ENCODE results near the gene SRGAP2C. TPM values are rescaled to one million over a fixed set of nuclear protein-coding genes. Genes with fewer than 3 reads are reported as not detected.
A peak's percentile ranks its signal among the peaks of the same experiment; 100 is the strongest.
"Not testable (repeated sequence)": the region's sequence is repeated elsewhere in the genome, so short reads cannot be mapped to it uniquely, and the experiment has no call there.

The SRGAP2C gene
- total RNA-seq, 3 donors from 2014 or later, result 9.8 to 10.4 (median 10.3) TPM

GRCh38 chr1:121205786-121206711, 21.3 kb downstream of the SRGAP2C start:
- H3K4me3 Mint-ChIP-seq; H3K4me1 Mint-ChIP-seq (ENCODE audit: low read depth); DNase-seq; H3K36me3 Mint-ChIP-seq (ENCODE audit: insufficient read depth); H3K9me3 Mint-ChIP-seq; H3K27me3 Mint-ChIP-seq (ENCODE audit: low read depth): not testable (repeated sequence)
- peak; percentile 28 to 40 for ATAC-seq

- H3K4me3 Mint-ChIP-seq; H3K4me1 Mint-ChIP-seq (ENCODE audit: low read depth); ATAC-seq; H3K9me3 Mint-ChIP-seq; H3K36me3 Mint-ChIP-seq (ENCODE audit: insufficient read depth); H3K27me3 Mint-ChIP-seq (ENCODE audit: low read depth); DNase-seq: not testable (repeated sequence)
Measured at GRCh38 chr1:121207328-121207727, 22.6 kb downstream of the SRGAP2C start.

GRCh38 chr1:121208375-121208774, 23.6 kb downstream of the SRGAP2C start:
- H3K9me3 Mint-ChIP-seq, result not testable (repeated sequence)

GRCh38 chr1:121210778-121211177, 26.0 kb downstream of the SRGAP2C start:
- not testable (repeated sequence) for H3K4me1 Mint-ChIP-seq (ENCODE audit: low read depth); DNase-seq; H3K9me3 Mint-ChIP-seq; H3K27me3 Mint-ChIP-seq (ENCODE audit: low read depth); H3K36me3 Mint-ChIP-seq (ENCODE audit: insufficient read depth); H3K4me3 Mint-ChIP-seq; ATAC-seq

More at GRCh38 chr1:121208375-121208774, 23.6 kb downstream of the SRGAP2C start:
- not testable (repeated sequence) for ATAC-seq; DNase-seq; H3K4me1 Mint-ChIP-seq (ENCODE audit: low read depth); H3K27me3 Mint-ChIP-seq (ENCODE audit: low read depth); H3K4me3 Mint-ChIP-seq; H3K36me3 Mint-ChIP-seq (ENCODE audit: insufficient read depth)

DNA sequence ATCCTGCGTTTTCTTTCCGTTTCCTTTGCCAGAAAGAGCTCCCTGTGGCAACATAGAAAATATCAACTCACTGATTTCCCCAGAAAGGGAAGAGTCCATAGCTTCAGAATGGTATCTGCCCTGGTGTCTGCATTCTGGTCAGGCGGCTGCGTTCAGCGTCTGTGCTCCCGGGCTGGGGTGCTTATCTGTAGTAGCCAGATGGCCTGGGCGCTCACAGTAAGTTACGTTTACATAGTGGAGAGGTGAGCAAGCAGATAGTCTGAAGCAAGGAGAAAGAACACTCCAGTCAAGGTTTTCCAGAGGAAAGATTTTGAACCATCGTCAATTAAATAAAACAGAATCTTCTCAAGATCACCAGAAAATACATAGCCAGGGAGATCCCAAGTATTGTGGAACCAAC, 28.7 kb downstream of the SRGAP2C start:
- H3K4me3 Mint-ChIP-seq; ATAC-seq; H3K4me1 Mint-ChIP-seq (ENCODE audit: low read depth); H3K9me3 Mint-ChIP-seq; H3K36me3 Mint-ChIP-seq (ENCODE audit: insufficient read depth); DNase-seq; H3K27me3 Mint-ChIP-seq (ENCODE audit: low read depth): not testable (repeated sequence)

- not testable (repeated sequence) for H3K4me1 Mint-ChIP-seq (ENCODE audit: low read depth); H3K36me3 Mint-ChIP-seq (ENCODE audit: insufficient read depth); H3K9me3 Mint-ChIP-seq; H3K4me3 Mint-ChIP-seq; DNase-seq; H3K27me3 Mint-ChIP-seq (ENCODE audit: low read depth); ATAC-seq
Measured at GRCh38 chr1:121214544-121215156, 29.9 kb downstream of the SRGAP2C start.

- not testable (repeated sequence) for DNase-seq; H3K9me3 Mint-ChIP-seq; H3K36me3 Mint-ChIP-seq (ENCODE audit: insufficient read depth); ATAC-seq; H3K27me3 Mint-ChIP-seq (ENCODE audit: low read depth); H3K4me3 Mint-ChIP-seq; H3K4me1 Mint-ChIP-seq (ENCODE audit: low read depth)
Measured at GRCh38 chr1:121215699-121216417, 31.1 kb downstream of the SRGAP2C start.

DNA sequence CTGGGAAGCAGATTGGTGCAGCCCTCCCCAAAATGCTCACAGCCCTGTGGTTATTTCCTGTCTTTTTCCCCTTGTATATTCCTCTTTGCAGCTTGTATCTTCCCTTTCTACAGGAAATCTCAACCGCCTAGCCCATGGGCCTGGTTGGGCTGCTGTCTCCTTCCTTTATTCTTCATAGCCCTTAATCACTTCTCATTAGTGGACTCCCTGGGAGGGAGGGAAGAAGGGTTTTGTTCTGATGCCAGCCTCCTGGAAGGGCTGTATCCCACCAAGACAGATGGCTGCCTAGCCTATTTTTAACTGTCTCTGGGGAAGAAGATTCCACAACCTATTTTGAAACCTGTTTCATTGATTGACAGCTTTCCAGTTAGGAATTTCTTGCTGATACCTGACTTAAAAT, 31.9 kb downstream of the SRGAP2C start:
- H3K9me3 Mint-ChIP-seq; H3K27me3 Mint-ChIP-seq (ENCODE audit: low read depth); ATAC-seq; H3K4me1 Mint-ChIP-seq (ENCODE audit: low read depth); DNase-seq; H3K4me3 Mint-ChIP-seq; H3K36me3 Mint-ChIP-seq (ENCODE audit: insufficient read depth): not testable (repeated sequence)

DNA sequence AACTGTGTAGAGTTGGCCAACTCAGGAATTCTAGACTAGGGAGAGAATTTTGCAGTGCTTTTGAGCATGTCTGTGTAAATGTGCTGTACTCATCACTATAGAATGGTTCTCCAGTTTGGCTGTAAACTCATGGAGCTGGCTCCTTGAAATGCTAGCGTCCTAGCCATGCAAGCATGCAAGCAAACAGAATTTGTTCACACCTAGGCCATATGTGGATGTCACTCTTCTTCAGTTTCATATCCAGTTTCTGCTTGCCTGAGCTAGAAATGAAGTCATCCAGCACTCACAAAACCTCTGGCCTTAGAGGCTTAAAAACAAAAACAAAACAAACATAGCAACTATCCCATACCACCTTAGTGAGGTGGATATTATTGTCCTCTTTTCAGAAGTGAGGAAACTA, 37.0 kb downstream of the SRGAP2C start:
- H3K9me3 Mint-ChIP-seq; H3K4me3 Mint-ChIP-seq; H3K36me3 Mint-ChIP-seq (ENCODE audit: insufficient read depth); DNase-seq; H3K27me3 Mint-ChIP-seq (ENCODE audit: low read depth); H3K4me1 Mint-ChIP-seq (ENCODE audit: low read depth): not testable (repeated sequence)
- peak in 1 of 2 donors; percentile 59 for ATAC-seq

DNA sequence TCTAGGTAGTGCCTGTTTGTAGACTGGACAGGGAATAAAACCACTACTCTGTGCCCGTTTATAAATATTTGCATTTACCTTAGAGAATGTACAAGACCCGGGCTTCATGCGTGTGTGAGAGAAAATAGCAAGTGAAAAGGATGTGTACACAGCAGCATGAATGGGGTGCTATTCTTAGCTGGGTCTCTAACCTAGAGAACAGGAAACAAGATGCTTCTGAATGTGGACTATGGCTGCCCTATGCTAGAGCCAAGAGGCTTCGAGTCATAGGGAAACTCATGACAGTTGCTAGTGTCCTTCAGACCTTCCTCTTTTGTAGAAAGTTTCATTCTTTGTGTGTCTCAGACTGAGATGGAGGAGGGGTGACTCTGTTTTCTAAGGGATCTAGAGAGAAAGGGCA, 39.9 kb downstream of the SRGAP2C start:
- H3K4me3 Mint-ChIP-seq; DNase-seq; H3K27me3 Mint-ChIP-seq (ENCODE audit: low read depth); H3K36me3 Mint-ChIP-seq (ENCODE audit: insufficient read depth); H3K9me3 Mint-ChIP-seq; H3K4me1 Mint-ChIP-seq (ENCODE audit: low read depth): not testable (repeated sequence)
- ATAC-seq, result peak; percentile 34 to 54

DNA sequence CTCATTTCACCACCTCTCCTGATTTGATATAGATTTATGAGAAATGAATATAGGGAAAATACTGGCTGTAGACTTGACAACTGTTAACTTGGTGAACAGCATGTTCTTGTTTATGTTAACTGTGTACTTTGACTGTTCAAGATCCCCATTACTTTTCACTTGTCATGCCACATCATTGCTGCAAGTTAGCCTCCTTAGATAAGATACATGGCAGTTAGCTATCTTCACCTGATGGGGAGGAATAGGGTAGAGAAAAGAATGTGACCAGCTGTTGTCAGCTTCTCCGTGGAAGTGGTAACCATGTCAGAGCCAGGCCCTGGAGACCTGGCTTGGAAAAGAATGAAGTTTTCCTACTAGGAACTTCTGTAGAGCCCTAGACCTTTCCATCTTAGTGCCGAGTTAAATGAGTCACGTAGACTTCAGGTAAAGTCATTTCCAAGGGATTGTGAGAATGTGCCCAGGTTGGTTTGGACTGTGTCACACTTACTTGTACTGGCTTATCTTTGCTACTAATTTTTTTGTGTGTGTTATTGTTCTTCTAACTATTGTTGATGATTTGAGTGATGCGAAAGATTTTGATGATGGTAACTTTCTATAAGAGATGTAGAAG, 41.6 kb downstream of the SRGAP2C start:
- H3K4me1 Mint-ChIP-seq (ENCODE audit: low read depth); ATAC-seq; DNase-seq; H3K9me3 Mint-ChIP-seq; H3K4me3 Mint-ChIP-seq; H3K27me3 Mint-ChIP-seq (ENCODE audit: low read depth); H3K36me3 Mint-ChIP-seq (ENCODE audit: insufficient read depth): not testable (repeated sequence)

DNA sequence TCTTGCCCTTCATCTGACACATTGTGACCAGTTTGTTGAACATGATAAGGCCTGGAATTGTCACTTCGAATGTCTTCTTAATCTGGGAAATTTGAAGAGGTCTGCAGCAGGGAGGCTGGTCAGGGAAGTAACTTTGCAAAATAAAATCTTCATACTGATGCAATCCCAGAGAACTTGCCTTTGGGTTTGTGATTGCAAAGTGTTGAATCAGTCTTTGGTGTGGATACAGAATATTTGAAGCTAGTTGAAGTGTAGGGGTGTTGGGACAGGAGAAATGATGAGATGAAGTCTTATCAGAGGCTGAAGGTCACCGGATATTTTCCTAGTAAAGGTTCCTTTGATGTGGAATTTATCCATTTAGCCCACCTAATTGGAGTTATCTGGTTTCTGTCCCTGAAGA, 42.1 kb downstream of the SRGAP2C start:
- H3K9me3 Mint-ChIP-seq; ATAC-seq; DNase-seq; H3K4me1 Mint-ChIP-seq (ENCODE audit: low read depth); H3K4me3 Mint-ChIP-seq; H3K36me3 Mint-ChIP-seq (ENCODE audit: insufficient read depth); H3K27me3 Mint-ChIP-seq (ENCODE audit: low read depth): not testable (repeated sequence)

DNA sequence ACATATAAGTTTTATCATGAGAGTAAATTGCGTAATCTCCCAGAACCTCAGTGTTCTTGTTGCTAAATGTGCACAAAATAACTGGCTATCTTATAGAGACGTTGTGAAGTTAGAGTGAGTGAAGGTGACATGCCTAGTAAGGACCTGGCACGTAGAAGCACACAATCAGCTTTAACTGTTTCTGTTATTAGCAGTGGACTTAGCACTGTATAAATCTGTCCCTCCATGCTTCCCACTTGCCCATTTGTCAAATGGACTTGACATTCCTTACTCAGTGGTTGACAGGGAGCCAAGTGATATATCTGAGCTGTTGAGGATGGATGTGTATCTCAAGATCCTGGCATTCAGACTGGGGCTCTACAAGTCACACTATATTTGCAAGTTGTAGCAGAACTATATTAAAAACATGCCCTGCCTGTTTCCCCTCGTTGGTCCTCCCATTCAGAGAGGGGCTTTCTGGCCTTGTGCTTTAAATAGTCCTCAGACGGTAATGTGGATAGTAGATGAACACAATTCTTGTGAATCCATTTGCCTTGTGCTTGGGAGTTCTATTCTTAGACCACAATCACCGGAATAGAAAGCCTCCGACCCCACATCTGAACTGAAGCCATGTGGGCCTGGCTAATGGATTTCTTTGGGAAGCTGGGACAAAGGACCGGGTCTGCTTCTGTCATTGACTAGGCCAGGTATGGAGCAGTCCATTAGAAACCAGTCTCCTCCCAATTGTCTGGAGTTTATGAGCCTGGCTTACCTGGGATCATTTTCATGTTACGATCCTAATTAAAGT, 43.0 kb downstream of the SRGAP2C start:
- H3K27me3 Mint-ChIP-seq (ENCODE audit: low read depth); H3K9me3 Mint-ChIP-seq; H3K4me1 Mint-ChIP-seq (ENCODE audit: low read depth); DNase-seq; ATAC-seq; H3K4me3 Mint-ChIP-seq; H3K36me3 Mint-ChIP-seq (ENCODE audit: insufficient read depth): not testable (repeated sequence)

GRCh38 chr1:121230636-121231035, 45.9 kb downstream of the SRGAP2C start:
- H3K36me3 Mint-ChIP-seq (ENCODE audit: insufficient read depth); H3K4me3 Mint-ChIP-seq; ATAC-seq; H3K27me3 Mint-ChIP-seq (ENCODE audit: low read depth); H3K9me3 Mint-ChIP-seq; DNase-seq; H3K4me1 Mint-ChIP-seq (ENCODE audit: low read depth): not testable (repeated sequence)

Measured in activated T-cell treated with anti-CD3 and anti-CD28 coated beads, Interleukin-2, amount 50 U/mL, for 4 hours (primary cell).